Measurements from ENCODE around the gene PMFBP1. TPM values are rescaled to one million over a fixed set of nuclear protein-coding genes. Genes with fewer than 3 reads are reported as not detected.

The PMFBP1 gene
- total and polyA plus RNA-seq, 2 experiments from 2014 or later, result 2.6 to 3.3 TPM

DNA sequence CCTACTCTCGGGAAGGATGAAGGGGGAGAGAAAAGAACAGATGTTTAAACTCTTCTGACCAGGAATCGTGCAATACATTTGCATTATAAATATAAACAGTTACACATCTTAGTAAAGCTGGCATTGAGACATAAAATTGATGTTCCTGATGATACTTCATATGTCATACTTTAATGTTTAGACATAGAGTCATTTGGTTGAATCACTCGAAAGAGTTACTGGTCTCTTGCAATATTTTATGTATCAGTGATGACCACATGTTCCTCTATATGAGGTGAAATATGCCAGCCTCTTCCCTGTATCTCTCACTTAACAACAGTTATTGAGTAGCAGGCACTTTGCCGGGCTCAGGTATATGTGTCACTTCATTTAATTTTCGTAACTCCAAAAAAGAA, 49.7 kb upstream of the PMFBP1 start:
- ATAC-seq, result no peak
- Mint-ChIP-seq H3K9me3 (no peaks in the 10 kb centered on the region), H3K27ac (no peak overlapping the region), H3K36me3 (ENCODE audit: low read depth) (no peaks in the 10 kb centered on the region), H3K4me1 (peaks cover 4% of the 10 kb centered on the region; the same call in 1 of the 3 replicates), H3K27me3 (ENCODE audit: insufficient read depth, low read depth, poor library complexity) (no peaks in the 10 kb centered on the region), H3K4me3 (no peak overlapping the region)
- Histone ChIP-seq H3K9me2 (ENCODE audit: insufficient read depth) (no peaks in the 10 kb centered on the region), H3K27me3 (ENCODE audit: insufficient read depth) (no peaks in the 10 kb centered on the region), H3K4me1 (ENCODE audit: insufficient read depth) (no peaks in the 10 kb centered on the region), H4K20me1 (replicated peaks; ENCODE audit: insufficient read depth) (no peaks in the 10 kb centered on the region), H3K27ac (ENCODE audit: low read depth) (no peak overlapping the region), H3K79me2 (replicated peaks; ENCODE audit: insufficient read depth) (no peaks in the 10 kb centered on the region), H3K4me2 (no peak overlapping the region), H3K4me3 (no peak overlapping the region), H3F3A (replicated peaks; ENCODE audit: low read depth) (no peaks in the 10 kb centered on the region), H2AFZ (no peak overlapping the region), H3K36me3 (ENCODE audit: insufficient read depth) (no peaks in the 10 kb centered on the region)
- DNase-seq (ENCODE audit: low spot score), result no peak
- no peak for TF ChIP-seq EZH2phosphoT487 (IDR thresholded peaks at IDR 0.05; ENCODE audit: unreplicated experiment)
- no peak for TF ChIP-seq JUNB (IDR thresholded peaks at IDR 0.05; ENCODE audit: unreplicated experiment)
- TF ChIP-seq, protein P1, sequence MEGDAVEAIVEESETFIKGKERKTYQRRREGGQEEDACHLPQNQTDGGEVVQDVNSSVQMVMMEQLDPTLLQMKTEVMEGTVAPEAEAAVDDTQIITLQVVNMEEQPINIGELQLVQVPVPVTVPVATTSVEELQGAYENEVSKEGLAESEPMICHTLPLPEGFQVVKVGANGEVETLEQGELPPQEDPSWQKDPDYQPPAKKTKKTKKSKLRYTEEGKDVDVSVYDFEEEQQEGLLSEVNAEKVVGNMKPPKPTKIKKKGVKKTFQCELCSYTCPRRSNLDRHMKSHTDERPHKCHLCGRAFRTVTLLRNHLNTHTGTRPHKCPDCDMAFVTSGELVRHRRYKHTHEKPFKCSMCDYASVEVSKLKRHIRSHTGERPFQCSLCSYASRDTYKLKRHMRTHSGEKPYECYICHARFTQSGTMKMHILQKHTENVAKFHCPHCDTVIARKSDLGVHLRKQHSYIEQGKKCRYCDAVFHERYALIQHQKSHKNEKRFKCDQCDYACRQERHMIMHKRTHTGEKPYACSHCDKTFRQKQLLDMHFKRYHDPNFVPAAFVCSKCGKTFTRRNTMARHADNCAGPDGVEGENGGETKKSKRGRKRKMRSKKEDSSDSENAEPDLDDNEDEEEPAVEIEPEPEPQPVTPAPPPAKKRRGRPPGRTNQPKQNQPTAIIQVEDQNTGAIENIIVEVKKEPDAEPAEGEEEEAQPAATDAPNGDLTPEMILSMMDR (conservative IDR thresholded peaks at IDR 0.05; ENCODE audit: low read depth in 2 of 2), result no peak
- no peak for TF ChIP-seq POLR2AphosphoS5 (IDR thresholded peaks at IDR 0.05; ENCODE audit: low read depth)
- TF ChIP-seq EZH2 (IDR thresholded peaks at IDR 0.05; ENCODE audit: low read depth, unreplicated experiment), result no peak
- TF ChIP-seq, protein P2, sequence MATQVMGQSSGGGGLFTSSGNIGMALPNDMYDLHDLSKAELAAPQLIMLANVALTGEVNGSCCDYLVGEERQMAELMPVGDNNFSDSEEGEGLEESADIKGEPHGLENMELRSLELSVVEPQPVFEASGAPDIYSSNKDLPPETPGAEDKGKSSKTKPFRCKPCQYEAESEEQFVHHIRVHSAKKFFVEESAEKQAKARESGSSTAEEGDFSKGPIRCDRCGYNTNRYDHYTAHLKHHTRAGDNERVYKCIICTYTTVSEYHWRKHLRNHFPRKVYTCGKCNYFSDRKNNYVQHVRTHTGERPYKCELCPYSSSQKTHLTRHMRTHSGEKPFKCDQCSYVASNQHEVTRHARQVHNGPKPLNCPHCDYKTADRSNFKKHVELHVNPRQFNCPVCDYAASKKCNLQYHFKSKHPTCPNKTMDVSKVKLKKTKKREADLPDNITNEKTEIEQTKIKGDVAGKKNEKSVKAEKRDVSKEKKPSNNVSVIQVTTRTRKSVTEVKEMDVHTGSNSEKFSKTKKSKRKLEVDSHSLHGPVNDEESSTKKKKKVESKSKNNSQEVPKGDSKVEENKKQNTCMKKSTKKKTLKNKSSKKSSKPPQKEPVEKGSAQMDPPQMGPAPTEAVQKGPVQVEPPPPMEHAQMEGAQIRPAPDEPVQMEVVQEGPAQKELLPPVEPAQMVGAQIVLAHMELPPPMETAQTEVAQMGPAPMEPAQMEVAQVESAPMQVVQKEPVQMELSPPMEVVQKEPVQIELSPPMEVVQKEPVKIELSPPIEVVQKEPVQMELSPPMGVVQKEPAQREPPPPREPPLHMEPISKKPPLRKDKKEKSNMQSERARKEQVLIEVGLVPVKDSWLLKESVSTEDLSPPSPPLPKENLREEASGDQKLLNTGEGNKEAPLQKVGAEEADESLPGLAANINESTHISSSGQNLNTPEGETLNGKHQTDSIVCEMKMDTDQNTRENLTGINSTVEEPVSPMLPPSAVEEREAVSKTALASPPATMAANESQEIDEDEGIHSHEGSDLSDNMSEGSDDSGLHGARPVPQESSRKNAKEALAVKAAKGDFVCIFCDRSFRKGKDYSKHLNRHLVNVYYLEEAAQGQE (IDR thresholded peaks at IDR 0.05; ENCODE audit: unreplicated experiment), result no peak

GRCh38 chr16:72220875-72221629, 49.1 kb upstream of the PMFBP1 start:
- no peak overlapping the region for H3K4me2 ChIP-seq
- no peak overlapping the region for H3K4me3 ChIP-seq
- no peaks in the 10 kb centered on the region for H3K9me2 ChIP-seq (ENCODE audit: insufficient read depth)
- H3K36me3 ChIP-seq (ENCODE audit: insufficient read depth), result no peaks in the 10 kb centered on the region
- Mint-ChIP-seq H3K27me3 (ENCODE audit: insufficient read depth, low read depth, poor library complexity) (no peaks in the 10 kb centered on the region), H3K27ac (no peak overlapping the region), H3K9me3 (no peaks in the 10 kb centered on the region), H3K4me1 (no peaks in the 10 kb centered on the region; the same call in 2 of the 3 replicates), H3K36me3 (ENCODE audit: low read depth) (no peaks in the 10 kb centered on the region), H3K4me3 (no peak overlapping the region)
- no peak for TF ChIP-seq ZNF114 (CRISPR knock-in tag; IDR thresholded peaks at IDR 0.05)
- DNase-seq (ENCODE audit: low spot score) (no peak), ATAC-seq (no peak)
- H3K4me1 ChIP-seq (ENCODE audit: insufficient read depth), result no peaks in the 10 kb centered on the region
- no peaks in the 10 kb centered on the region for H3K27me3 ChIP-seq (ENCODE audit: insufficient read depth)
- no peak overlapping the region for H3K27ac ChIP-seq (ENCODE audit: low read depth)
- no peaks in the 10 kb centered on the region for H3K79me2 ChIP-seq (replicated peaks; ENCODE audit: insufficient read depth)
- no peaks in the 10 kb centered on the region for H3F3A ChIP-seq (replicated peaks; ENCODE audit: low read depth)
- no peak overlapping the region for H2AFZ ChIP-seq
- H4K20me1 ChIP-seq (replicated peaks; ENCODE audit: insufficient read depth), result no peaks in the 10 kb centered on the region
